IPS DF 6.9 (cell line): Measurements from ENCODE around the gene TMEM108.

Source experiments
- DNase-seq: peaks from one replicate; pipeline ENCODE4 v3.0.0-alpha.2; 2013; ENCODE audit warnings: low read depth, low spot score
- H3K27ac ChIP-seq: one replicate; pipeline ENCODE4 v1.5.1; 2013; ENCODE audit warnings: low read length, control low read depth
- H3K27me3 ChIP-seq: 2 replicates; pipeline ENCODE4 v1.6.1; 2013; ENCODE audit warnings: mild to moderate bottlenecking, low read length; ENCODE audit not compliant: control insufficient read depth, insufficient read depth
- H3K36me3 ChIP-seq: 2 replicates; pipeline ENCODE4 v1.6.1; 2013; ENCODE audit warnings: low read length; ENCODE audit not compliant: control insufficient read depth, insufficient read depth
- H3K4me1 ChIP-seq: 2 replicates; pipeline ENCODE4 v1.6.1; 2013; ENCODE audit warnings: low read length; ENCODE audit not compliant: control insufficient read depth, insufficient read depth
- H3K4me3 ChIP-seq: 2 replicates; pipeline ENCODE4 v1.5.1; 2013; ENCODE audit warnings: mild to moderate bottlenecking, low read length
- H3K9me3 ChIP-seq: 2 replicates; pipeline ENCODE4 v1.6.1; 2013; ENCODE audit warnings: low read length, inconsistent platforms; ENCODE audit not compliant: control insufficient read depth, insufficient read depth
- WGBS: extraction: QIAGEN DNeasy Blood & Tissue Kit; methylation state at CpG from one replicate; pipeline ENCODE4 v1.1.7; 2013; ENCODE audit warnings: mixed read lengths, missing lambda C conversion rate; ENCODE audit not compliant: insufficient read length, insufficient coverage; 5-methylcytosine and 5-hydroxymethylcytosine counted together

TMEM108 gene

DNA sequence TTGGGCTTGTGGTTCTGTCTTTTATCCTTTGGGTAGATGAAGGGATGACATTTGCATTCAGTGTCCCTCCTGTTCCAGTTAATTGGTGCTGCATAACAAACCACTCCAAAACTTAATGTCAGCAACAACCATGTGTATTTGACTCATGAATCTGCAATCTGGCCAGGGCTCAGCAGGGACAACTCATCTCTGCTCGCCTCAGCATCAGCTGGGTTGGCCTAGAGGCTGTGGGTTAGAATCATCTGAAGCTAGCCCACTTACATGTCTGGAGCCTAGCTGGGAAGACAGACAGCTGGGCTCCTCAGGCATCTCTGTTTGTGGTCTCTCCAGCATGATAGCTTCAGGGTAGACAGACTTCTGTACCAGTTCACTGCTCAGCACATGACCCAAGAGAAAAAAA, 92.0 kb downstream of the TMEM108 start:
- Histone ChIP-seq H3K36me3 (no peaks in the 10 kb centered on the region), H3K4me1 (no peaks in the 10 kb centered on the region), H3K27ac (no peak overlapping the region), H3K27me3 (no peaks in the 10 kb centered on the region), H3K9me3 (no peaks in the 10 kb centered on the region), H3K4me3 (no peak overlapping the region)
- DNase-seq = no peak
- no CpG with 5 or more reads among the region's 1 CpG for WGBS

DNA sequence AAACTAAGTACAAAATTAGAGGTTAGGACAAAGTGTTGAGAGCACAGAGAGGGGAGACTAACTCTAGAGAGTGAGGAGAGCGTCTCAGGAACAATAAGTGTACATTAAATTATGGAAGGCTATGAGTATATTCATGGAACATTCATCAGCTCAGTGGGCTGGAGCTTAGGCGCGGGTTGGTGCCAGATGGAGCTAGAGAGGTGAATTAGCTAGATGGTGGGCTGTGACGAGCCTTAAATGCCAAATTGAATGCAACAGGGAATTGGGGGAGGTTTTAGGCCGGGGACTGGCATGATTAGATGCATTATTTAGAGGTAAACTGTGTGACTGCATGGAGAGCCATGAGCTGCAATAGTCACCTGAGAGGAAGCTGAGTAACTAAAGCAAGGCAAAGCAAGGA, 97.1 kb downstream of the TMEM108 start:
- Histone ChIP-seq H3K9me3 (no peaks in the 10 kb centered on the region), H3K27ac (no peak overlapping the region), H3K36me3 (no peaks in the 10 kb centered on the region), H3K4me1 (no peaks in the 10 kb centered on the region), H3K27me3 (no peaks in the 10 kb centered on the region), H3K4me3 (no peak overlapping the region)
- no peak for DNase-seq
- WGBS = no CpG with 5 or more reads among the region's 5 CpGs

DNA sequence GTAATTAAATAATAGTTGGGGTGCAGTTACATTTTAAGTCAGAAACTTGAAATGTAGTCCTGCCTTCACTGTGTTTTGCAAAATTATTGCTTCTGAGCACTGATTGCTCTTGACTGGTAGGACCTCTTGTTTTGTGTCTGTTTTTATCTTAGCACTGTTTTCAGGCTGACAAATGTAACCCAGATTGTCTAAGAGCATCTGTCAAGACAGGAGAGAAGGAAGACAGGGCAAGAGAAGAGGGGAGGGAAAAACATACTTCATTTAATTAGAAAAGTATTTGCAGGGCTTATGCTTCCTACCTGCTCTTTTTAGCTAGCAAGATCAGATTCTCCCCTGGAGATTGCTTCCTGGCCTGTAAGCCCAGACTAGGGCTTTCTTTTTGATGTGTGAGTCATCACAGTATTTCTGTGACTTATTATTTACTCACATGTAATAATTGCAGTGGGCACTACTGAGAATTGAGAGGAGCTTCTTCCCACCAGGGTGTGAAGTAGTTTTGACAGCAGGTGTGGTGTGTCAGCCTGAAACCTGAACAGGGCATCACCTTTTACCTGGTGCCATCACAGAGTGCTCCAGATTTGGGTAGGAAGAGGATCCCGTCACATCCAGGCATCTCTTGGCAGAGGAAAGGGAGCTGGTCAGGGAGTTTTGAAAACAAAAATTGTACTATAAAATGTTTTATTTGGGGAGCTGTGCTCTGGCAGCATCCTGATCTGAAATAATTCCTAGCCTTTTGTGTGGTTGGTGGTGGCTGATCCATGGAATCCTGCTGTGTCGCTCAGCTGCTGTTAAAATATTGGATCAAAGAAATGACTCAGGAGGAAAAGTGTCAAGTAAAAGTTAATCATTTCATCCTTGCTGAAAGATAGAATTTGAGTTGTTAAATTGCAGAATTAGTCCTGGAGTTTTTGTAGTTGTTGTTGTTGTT, 98.2 kb downstream of the TMEM108 start:
- Histone ChIP-seq H3K4me1 (no peaks in the 10 kb centered on the region), H3K27me3 (no peaks in the 10 kb centered on the region), H3K36me3 (no peaks in the 10 kb centered on the region), H3K9me3 (no peaks in the 10 kb centered on the region), H3K4me3 (no peak overlapping the region), H3K27ac (no peak overlapping the region)
- WGBS = no CpG with 5 or more reads among the region's 2 CpGs
- DNase-seq = no peak

DNA sequence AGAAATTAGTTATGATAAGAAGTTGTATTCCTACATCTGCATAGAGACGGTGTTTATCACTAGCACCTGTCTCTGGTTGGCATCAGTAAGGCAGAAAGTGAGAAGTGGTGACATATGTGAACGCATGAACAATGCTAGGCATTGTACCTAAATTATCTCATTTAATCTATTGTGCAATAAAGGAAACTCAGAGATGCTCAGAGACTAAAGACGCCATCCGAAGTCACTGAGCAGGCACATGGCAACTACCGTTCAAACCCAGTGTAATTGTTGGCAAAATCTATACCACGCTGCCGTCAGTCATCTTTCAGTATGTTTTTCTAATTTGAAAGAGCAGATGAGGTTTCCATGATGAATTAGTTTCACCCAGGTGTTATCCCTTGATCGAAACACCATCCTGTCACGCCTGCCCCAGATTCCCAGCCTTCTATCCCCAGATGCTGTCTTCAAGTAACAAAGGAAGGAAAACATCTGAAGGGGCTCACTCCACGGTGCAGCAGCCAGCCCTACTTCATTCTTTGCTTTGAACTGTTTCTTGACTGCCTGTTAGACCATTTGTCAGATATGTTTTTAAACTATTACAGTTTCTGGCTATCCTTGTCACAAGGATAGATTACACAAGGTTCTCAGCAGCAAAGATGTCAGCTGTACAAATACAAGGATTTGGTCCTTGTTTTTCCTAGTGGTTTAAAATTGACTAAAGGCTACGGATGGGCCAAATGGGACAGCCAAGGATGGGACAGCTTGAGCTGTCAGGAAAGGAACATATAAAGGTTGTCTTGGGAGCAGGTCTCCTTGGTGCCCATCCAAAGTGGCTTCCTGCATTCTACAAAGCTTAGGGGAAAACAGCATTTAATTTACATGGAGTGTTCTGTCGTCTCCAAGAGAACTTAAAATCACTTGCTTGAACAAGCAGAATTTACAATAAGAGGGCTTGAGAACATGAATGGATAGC, 99.1 kb downstream of the TMEM108 start:
- no peak overlapping the region for H3K4me3 ChIP-seq
- no peak for DNase-seq
- H3K9me3 ChIP-seq = no peaks in the 10 kb centered on the region
- WGBS = no CpG with 5 or more reads among the region's 12 CpGs
- no peak overlapping the region for H3K27ac ChIP-seq
- no peaks in the 10 kb centered on the region for H3K36me3 ChIP-seq
- no peaks in the 10 kb centered on the region for H3K4me1 ChIP-seq
- H3K27me3 ChIP-seq = no peaks in the 10 kb centered on the region

DNA sequence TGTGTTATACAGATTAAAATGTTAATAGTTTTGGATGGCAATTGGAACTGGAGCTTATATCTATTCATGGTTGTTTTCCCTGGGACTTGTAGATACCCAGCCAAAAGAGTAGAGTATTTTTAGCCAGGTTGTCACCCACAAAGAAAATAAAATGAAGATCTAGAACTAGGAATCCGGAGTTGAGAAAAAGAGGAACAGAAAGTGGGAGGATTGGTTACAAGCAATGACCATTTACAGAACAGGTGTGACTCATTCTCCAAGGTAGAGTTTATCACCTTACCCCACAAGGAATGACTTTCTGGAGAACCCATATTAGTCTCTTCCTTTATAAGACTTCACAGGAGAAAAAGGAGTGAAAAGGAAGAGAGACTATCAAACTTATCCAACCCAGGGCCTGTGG, 99.8 kb downstream of the TMEM108 start:
- Histone ChIP-seq H3K4me3 (no peak overlapping the region), H3K4me1 (no peaks in the 10 kb centered on the region), H3K27ac (no peak overlapping the region), H3K9me3 (no peaks in the 10 kb centered on the region), H3K27me3 (no peaks in the 10 kb centered on the region), H3K36me3 (no peaks in the 10 kb centered on the region)
- no peak for DNase-seq
- WGBS = no CpG with 5 or more reads among the region's 1 CpG

DNA sequence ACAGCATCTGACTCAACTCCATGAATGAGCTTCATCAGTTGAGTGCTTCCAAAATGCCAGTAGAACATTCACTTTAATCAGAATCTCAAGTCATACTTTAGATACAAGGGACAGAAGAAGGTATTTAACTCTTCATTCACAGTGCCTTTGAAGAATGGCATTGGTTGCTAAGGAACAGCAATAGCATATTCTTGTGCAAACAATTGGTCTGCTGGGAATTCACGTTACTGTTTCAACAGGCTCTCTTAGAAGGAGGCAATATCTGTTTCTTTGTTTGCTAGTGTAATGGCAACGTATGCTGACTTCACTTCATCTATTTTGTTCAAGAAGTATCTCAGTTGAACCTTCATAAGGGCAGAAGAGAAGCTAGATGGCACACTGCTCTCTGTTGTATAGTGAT, 113.9 kb downstream of the TMEM108 start:
- WGBS = no CpG with 5 or more reads among the region's 2 CpGs

DNA sequence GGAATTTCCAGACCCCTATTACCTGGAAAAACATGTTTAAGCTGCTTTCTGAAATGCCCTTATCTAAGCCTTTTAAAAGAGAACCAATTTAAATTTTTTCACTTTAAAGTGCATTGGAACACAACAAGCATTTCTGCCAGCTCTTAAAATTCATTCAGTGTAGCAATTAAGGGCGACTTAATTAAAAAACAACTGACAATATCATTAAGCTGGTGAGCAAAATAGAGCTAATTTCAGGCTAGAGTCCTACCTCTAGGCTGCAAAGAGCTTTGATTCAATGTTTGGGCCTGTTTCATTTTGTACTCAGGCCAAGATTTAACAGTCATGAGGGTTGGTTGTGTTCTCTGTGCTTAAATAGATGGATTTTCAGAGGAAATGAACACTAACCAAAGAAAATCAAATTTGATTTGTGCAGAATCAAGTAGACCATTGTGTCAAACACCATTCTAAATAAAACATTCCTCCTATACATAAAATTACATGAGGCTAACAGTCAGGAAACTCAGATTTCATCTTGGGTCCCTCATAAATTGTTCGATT, 114.6 kb downstream of the TMEM108 start:
- no peaks in the 10 kb centered on the region for H3K4me1 ChIP-seq
- no peak for DNase-seq
- no peaks in the 10 kb centered on the region for H3K27me3 ChIP-seq
- H3K9me3 ChIP-seq = no peaks in the 10 kb centered on the region
- no peaks in the 10 kb centered on the region for H3K36me3 ChIP-seq
- no CpG with 5 or more reads among the region's 2 CpGs for WGBS
- no peak overlapping the region for H3K4me3 ChIP-seq
- no peak overlapping the region for H3K27ac ChIP-seq

More for the DNA sequence above, 113.9 kb downstream of the TMEM108 start:
- no peak overlapping the region for H3K4me3 ChIP-seq
- no peaks in the 10 kb centered on the region for H3K36me3 ChIP-seq
- no peak overlapping the region for H3K27ac ChIP-seq
- H3K4me1 ChIP-seq = no peaks in the 10 kb centered on the region
- no peaks in the 10 kb centered on the region for H3K27me3 ChIP-seq
- no peaks in the 10 kb centered on the region for H3K9me3 ChIP-seq
- no peak for DNase-seq

DNA sequence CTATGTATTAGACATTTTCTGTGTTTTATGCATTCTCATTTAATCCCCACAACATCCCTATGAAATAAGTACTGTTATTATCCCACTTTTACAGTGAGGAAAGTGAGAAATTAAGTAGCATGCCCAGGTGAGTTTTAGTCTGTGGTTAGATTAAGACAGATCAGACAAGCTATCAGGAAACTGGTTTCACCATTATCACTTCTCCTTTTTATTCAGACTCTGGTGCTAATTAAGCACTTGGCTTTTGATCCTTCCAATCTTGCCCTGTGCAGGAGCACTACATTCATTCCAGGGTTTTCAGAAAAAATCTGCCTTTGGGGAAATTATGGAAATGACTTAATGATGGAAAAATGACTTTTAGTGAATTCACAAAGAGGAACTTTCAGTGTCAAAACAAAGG, 115.2 kb downstream of the TMEM108 start:
- H3K4me3 ChIP-seq = no peak overlapping the region
- no peak for DNase-seq

DNA sequence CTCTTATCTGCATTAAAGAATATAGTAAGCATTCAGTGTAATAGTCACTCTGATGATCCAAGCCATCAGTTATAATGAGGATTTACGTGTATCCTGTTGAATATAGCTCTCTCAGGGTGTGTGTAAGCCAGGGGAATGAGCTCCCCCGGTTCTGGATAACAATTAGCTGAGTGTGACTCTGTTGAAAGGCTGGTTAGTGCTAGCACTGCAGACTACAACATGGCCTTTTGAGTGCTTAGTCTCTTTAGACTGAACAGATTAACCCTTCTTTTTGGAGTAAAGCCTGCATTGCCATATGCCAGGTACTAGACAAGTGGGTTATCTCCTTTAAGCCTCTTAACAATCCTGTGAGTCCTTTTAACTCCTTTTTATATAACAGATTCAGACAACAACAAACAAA, 119.5 kb downstream of the TMEM108 start:
- Histone ChIP-seq H3K9me3 (no peaks in the 10 kb centered on the region), H3K27me3 (no peaks in the 10 kb centered on the region), H3K36me3 (no peaks in the 10 kb centered on the region), H3K27ac (no peak overlapping the region), H3K4me3 (no peak overlapping the region), H3K4me1 (no peaks in the 10 kb centered on the region)
- WGBS = no CpG with 5 or more reads among the region's 2 CpGs
- DNase-seq = no peak

More for the DNA sequence above, 115.2 kb downstream of the TMEM108 start:
- no peaks in the 10 kb centered on the region for H3K27me3 ChIP-seq
- H3K36me3 ChIP-seq = no peaks in the 10 kb centered on the region
- H3K9me3 ChIP-seq = no peaks in the 10 kb centered on the region
- no peak overlapping the region for H3K27ac ChIP-seq
- no peaks in the 10 kb centered on the region for H3K4me1 ChIP-seq

DNA sequence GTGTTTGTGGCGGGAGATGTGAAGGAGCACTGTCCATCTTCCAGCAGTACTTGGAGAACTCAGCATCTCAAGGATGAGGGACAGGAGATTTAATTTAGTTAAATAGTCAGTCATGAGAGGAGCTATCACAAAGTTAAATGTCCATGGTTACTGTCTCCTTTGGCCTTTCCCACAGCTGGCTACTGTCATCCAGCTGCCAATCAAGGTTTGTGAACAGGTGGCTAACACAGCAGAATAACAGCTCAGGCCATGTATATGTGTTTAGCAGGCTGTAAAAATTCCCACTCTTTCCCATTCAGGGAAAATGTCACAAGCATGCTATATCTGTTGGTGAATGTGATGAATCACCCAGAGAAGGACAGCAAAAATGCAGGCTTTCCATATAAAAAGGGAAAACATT, 120.5 kb downstream of the TMEM108 start:
- Histone ChIP-seq H3K36me3 (no peaks in the 10 kb centered on the region), H3K4me1 (no peaks in the 10 kb centered on the region), H3K9me3 (no peaks in the 10 kb centered on the region), H3K4me3 (no peak overlapping the region), H3K27ac (no peak overlapping the region), H3K27me3 (no peaks in the 10 kb centered on the region)
- no peak for DNase-seq
- WGBS = no CpG with 5 or more reads among the region's 1 CpG
